HFF-Myc (cell line): ENCODE results near the gene KRTAP4-5.
"Not testable (repeated sequence)": the region's sequence is repeated elsewhere in the genome, so short reads cannot be mapped to it uniquely, and the experiment has no call there.

Experiments
- DNase-seq: peaks from one replicate; pipeline ENCODE4 v3.0.0-alpha.2; 2011; ENCODE audit warnings: low read depth; ENCODE audit errors: extremely low read depth
- H3K4me3 ChIP-seq: replicated peaks from 2 replicates; pipeline ENCODE4 v1.5.1; 2011; ENCODE audit warnings: low read depth, mild to moderate bottlenecking, control low read depth, low read length
- TF ChIP-seq, protein P1 (sequence below): IDR thresholded peaks from 2 replicates; pipeline ENCODE4 v1.5.1; 2012; ENCODE audit warnings: mild to moderate bottlenecking, low read depth, low read length, control low read depth; ENCODE audit errors: missing control alignments

KRTAP4-5 gene

GRCh38 chr17:41118721-41119120, 30.9 kb downstream of the KRTAP4-5 start:
- peak; percentile 51 for DNase-seq
- TF ChIP-seq, protein P1, sequence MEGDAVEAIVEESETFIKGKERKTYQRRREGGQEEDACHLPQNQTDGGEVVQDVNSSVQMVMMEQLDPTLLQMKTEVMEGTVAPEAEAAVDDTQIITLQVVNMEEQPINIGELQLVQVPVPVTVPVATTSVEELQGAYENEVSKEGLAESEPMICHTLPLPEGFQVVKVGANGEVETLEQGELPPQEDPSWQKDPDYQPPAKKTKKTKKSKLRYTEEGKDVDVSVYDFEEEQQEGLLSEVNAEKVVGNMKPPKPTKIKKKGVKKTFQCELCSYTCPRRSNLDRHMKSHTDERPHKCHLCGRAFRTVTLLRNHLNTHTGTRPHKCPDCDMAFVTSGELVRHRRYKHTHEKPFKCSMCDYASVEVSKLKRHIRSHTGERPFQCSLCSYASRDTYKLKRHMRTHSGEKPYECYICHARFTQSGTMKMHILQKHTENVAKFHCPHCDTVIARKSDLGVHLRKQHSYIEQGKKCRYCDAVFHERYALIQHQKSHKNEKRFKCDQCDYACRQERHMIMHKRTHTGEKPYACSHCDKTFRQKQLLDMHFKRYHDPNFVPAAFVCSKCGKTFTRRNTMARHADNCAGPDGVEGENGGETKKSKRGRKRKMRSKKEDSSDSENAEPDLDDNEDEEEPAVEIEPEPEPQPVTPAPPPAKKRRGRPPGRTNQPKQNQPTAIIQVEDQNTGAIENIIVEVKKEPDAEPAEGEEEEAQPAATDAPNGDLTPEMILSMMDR = no peak

DNA sequence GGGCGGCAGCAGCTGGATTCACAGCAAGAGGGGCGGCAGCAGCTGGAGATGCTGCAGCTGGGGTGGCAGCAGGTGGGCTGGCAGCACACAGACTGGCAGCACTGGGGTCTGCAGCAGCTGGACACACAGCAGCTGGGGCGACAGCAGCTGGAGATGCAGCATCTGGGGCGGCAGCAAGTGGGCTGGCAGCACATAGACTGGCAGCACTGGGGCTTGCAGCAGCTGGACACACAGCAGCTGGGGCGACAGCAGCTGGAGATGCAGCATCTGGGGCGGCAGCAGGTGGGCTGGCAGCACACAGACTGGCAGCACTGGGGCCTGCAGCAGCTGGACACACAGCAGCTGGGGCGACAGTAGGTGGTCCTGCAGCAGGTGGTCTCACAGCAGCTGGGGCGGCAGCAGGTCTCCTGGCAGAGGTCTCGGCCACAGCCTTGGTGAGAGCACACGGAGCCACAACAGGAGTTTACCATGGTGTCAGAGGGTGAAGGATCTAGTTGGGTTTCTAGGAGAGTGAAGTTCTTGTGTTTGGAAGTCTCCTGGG, 31.7 kb downstream of the KRTAP4-5 start, which contains the start of gene KRTAP4-11:
KRTAP4-11 (minus strand) TSS at position 528 of the 541 bp plus-strand sequence; CDS start at position 470, 58 bp downstream.
- DNase-seq = not testable (repeated sequence)

More at GRCh38 chr17:41118721-41119120, 30.9 kb downstream of the KRTAP4-5 start:
- H3K4me3 ChIP-seq = no peak overlapping the region

GRCh38 chr17:41116297-41116696, 33.3 kb downstream of the KRTAP4-5 start:
- TF ChIP-seq, protein P1 = no peak
- H3K4me3 ChIP-seq = no peak overlapping the region
- no peak for DNase-seq

More for the DNA sequence above, 31.7 kb downstream of the KRTAP4-5 start, which contains the start of gene KRTAP4-11:
- H3K4me3 ChIP-seq = not testable (repeated sequence)

DNA sequence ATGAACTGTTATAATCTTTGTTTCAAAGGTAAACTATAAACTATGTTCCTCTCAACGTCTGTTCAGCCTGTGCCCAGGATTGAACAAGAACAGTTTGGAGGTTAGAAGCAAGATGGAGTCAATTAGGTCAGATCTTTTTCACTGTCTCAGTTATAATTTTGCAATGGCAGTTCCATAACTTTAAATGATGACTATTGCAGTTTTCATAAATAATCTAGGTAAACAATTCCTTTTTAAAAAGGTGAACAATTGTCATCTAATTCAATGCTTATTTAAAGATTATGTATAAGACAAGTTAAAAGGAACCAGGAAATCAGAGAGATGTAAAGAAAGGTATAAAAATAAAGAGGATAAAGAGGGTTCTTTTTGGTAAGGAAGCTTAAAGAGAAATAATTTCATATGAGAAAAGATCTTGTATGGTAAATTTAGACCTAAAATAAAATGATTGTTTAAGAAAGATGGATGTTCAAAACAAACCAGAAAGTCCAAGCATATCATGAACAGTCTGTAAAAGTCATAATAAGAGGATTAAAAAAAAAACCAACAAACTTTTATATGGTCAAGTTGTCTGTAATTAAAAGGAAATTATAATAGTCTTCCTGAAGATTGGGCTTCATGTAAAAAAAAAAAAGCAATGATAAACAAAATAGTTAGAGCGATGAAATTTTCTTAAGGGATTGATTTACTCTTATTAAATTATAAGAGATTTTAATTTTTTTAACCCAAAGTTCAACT, 38.3 kb downstream of the KRTAP4-5 start:
- TF ChIP-seq, protein P1 = no peak
- H3K4me3 ChIP-seq = no peak overlapping the region
- DNase-seq = no peak

DNA sequence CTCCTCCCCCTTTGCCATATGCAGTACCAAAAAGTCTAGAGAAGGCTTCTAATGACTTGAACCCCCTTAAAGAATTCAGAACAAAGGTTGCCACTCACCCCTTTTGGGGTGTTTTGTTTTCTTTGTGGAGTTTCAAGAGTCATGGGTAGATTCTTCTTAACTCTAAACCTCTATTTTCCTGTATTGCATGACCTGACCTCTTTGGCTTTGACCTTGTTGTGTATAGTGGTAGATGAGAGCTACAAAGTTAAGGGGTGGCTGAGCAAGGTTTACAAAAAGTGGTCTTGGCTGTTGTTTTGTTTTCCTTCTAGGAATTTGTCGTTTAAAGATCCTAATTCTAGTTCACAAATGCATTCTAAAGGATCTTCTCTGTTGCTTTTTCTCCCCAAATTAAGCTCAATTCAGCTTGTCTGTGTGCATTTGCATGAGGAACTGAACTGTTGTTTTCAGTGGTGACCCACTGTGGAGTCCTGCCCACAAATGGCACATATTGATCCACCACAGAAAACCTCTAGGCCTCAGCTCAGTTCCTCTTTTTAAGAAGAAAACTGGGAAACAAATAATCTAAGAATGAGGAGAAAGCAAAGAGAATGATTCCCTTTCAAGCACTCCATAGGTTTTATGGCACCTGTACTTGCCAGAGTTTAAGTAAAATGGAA, 40.8 kb downstream of the KRTAP4-5 start:
- not testable (repeated sequence) for H3K4me3 ChIP-seq, DNase-seq

- TF ChIP-seq, protein P1 = no peak
Measured at GRCh38 chr17:41107941-41108450, 41.6 kb downstream of the KRTAP4-5 start.

GRCh38 chr17:41105347-41105746, 44.3 kb downstream of the KRTAP4-5 start, which contains the start of gene KRTAP4-9:
Gene KRTAP4-9 (plus strand): TSS chr17:41105389. CDS start chr17:41105389, 0 bp downstream.
- H3K4me3 ChIP-seq = not testable (repeated sequence)

More at GRCh38 chr17:41107941-41108450, 41.6 kb downstream of the KRTAP4-5 start:
- DNase-seq = no peak
- H3K4me3 ChIP-seq = no peak overlapping the region

DNA sequence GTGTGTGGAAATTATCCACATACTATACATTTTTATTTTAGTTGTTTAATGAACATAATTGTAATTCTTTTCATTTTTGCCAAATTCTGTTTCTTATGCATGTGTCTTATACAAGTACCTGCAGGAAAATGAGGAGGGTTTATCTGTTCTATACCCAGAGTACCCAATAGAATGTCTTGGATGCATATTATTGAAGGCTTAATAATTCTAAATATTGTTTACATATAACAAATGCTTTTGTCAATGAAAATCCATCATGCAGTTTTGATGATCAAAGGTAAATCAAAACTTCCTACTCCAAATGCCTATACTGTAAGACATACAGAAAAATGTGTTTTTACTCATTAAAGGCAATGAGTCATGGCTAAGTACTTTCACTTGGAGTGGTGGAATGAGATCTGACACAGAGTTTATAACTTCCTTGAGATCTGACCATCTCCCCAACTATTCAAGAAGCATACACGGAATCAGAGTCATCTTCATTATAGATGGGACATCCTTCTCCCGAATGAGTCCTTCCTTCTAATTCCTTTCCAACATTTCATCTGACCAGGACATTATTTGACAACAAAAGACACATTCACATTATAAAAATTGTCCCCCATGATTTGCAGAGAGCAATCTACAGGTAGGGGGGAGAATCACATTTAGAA, 45.1 kb downstream of the KRTAP4-5 start:
- not testable (repeated sequence) for H3K4me3 ChIP-seq, DNase-seq

More at GRCh38 chr17:41105347-41105746, 44.3 kb downstream of the KRTAP4-5 start, which contains the start of gene KRTAP4-9:
- not testable (repeated sequence) for DNase-seq
